Stimulated activated CD8-positive, alpha-beta memory T cell treated with anti-CD3 and anti-CD28 coated beads, Interleukin-15, amount 100 ng/mL, for 48 hours (primary cell): ENCODE measurements around the gene KRTAP5-1.

ENCODE experiments used
- DNase-seq, 2 donors: peaks; one replicate each; pipeline ENCODE4 v3.0.0-alpha.2; 2020; ENCODE audit warnings: low read depth in 2 of 2

KRTAP5-1 gene

GRCh38 chr11:1545432-1545831, 39.7 kb downstream of the KRTAP5-1 start:
- DNase-seq, result no peak

- no peak for DNase-seq
Observed at GRCh38 chr11:1544536-1544935, 40.5 kb downstream of the KRTAP5-1 start.

GRCh38 chr11:1543606-1544263, 41.3 kb downstream of the KRTAP5-1 start:
- no peak for DNase-seq

GRCh38 chr11:1542267-1542666, 42.8 kb downstream of the KRTAP5-1 start:
- DNase-seq, result no peak

GRCh38 chr11:1541474-1542204, 43.4 kb downstream of the KRTAP5-1 start:
- DNase-seq, result no peak

GRCh38 chr11:1540074-1540473, 45.0 kb downstream of the KRTAP5-1 start:
- no peak for DNase-seq

GRCh38 chr11:1538153-1538552, 46.9 kb downstream of the KRTAP5-1 start:
- DNase-seq, result no peak

- DNase-seq, result no peak
Observed at GRCh38 chr11:1536065-1536843, 48.8 kb downstream of the KRTAP5-1 start.

- DNase-seq, result no peak
Observed at GRCh38 chr11:1534682-1535081, 50.4 kb downstream of the KRTAP5-1 start.
